Measurements from ENCODE around the gene UBL4A. TPM values are rescaled to one million over a fixed set of nuclear protein-coding genes. Genes with fewer than 3 reads are reported as not detected.
A peak's percentile ranks its signal among the peaks of the same experiment; 100 is the strongest.

Gene UBL4A
- total and polyA plus RNA-seq, 2 donors from 2014 or later, result 26.1 to 35.2 TPM

- no peak for DNase-seq
- Histone ChIP-seq H3K27me3 (ENCODE audit: control insufficient read depth, insufficient read depth, low read length) (no peaks in the 10 kb centered on the region), H3K9me3 (ENCODE audit: control insufficient read depth in 2 of 3, insufficient read depth in 1 of 3, low read length in 3 of 3) (no peaks in the 10 kb centered on the region), H3K4me3 (ENCODE audit: low read length in 3 of 3) (no peak overlapping the region), H3K36me3 (ENCODE audit: control insufficient read depth in 2 of 3, insufficient read depth in 3 of 3, low read length in 3 of 3) (peaks cover 0 to 7% (median 3%) of the 10 kb centered on the region in 3 donors), H3K4me1 (ENCODE audit: control insufficient read depth in 2 of 3, insufficient read depth in 2 of 3, low read depth in 1 of 3, low read length in 3 of 3) (peaks cover 0 to 20% (median 3%) of the 10 kb centered on the region in 3 donors), H3K9ac (ENCODE audit: low read length in 3 of 3) (no peak overlapping the region), H3K27ac (ENCODE audit: low read depth in 2 of 2, low read length in 2 of 2) (no peak overlapping the region)
- TF ChIP-seq CTCF (IDR thresholded peaks at IDR 0.05; ENCODE audit: borderline replicate concordance, extremely low read depth, insufficient read depth), result no peak
- intact Hi-C loops (cut with DNase I), result no loop called here
- FAIRE-seq, result no peak
Observed at GRCh38 chrX:154441564-154441963, 44.9 kb downstream of the UBL4A start.

DNA sequence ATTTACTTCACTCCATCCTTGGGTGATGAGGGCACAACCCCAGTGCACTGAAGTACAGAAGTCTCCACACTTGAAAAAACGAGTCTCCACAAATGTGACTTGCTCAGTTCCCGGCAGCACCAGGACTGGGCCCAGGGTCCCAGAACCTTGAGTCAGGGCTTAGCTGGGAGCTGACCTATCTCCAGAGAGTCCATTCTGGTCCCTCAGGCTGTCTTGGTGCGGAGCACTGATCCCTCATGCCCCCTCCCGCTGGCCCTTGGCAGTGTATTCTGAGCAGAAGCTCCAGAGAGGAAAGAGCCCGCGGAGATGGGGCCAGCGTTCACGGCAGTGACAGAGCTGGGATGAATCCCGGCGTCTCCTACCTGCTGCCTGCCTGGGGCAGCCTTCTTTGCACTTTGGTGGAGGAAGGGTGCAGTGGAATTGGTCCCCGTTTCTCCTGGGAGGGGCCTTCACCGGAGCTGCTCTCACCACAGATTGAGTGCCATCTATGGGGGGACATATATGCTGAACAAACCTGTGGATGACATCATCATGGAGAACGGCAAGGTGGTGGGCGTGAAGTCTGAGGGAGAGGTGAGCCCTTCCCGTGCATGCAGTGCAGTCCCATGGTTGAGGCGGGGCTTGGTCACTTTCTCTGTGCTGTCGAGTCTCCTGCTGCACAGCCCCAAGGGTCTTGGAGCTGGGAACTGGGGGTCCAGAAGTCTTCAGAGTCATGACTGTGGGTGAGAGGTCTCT, 45.6 kb downstream of the UBL4A start:
- no peak for TF ChIP-seq CTCF (IDR thresholded peaks at IDR 0.05; ENCODE audit: borderline replicate concordance, extremely low read depth, insufficient read depth)
- DNase-seq (peak in 1 of 5 donors; percentile 70), FAIRE-seq (no peak)
- no peaks in the 10 kb centered on the region for H3K9me3 ChIP-seq (ENCODE audit: control insufficient read depth in 2 of 3, insufficient read depth in 1 of 3, low read length in 3 of 3)
- H3K27me3 ChIP-seq (ENCODE audit: control insufficient read depth, insufficient read depth, low read length), result no peaks in the 10 kb centered on the region
- H3K9ac ChIP-seq (ENCODE audit: low read length in 3 of 3), result no peak overlapping the region
- no peak overlapping the region for H3K4me3 ChIP-seq (ENCODE audit: low read length in 3 of 3)
- H3K27ac ChIP-seq (ENCODE audit: low read depth in 2 of 2, low read length in 2 of 2), result no peak overlapping the region
- H3K36me3 ChIP-seq (ENCODE audit: control insufficient read depth in 2 of 3, insufficient read depth in 3 of 3, low read length in 3 of 3), result peaks cover 0 to 7% (median 3%) of the 10 kb centered on the region in 3 donors
- H3K4me1 ChIP-seq (ENCODE audit: control insufficient read depth in 2 of 3, insufficient read depth in 2 of 3, low read depth in 1 of 3, low read length in 3 of 3), result peaks cover 0 to 20% (median 3%) of the 10 kb centered on the region in 3 donors
- intact Hi-C loops (cut with DNase I), result no loop called here

- H3K4me3 ChIP-seq (ENCODE audit: low read length in 3 of 3), result no peak overlapping the region
- FAIRE-seq (no peak), DNase-seq (no peak)
- peaks cover 0 to 7% (median 4%) of the 10 kb centered on the region in 3 donors for H3K36me3 ChIP-seq (ENCODE audit: control insufficient read depth in 2 of 3, insufficient read depth in 3 of 3, low read length in 3 of 3)
- no peaks in the 10 kb centered on the region for H3K27me3 ChIP-seq (ENCODE audit: control insufficient read depth, insufficient read depth, low read length)
- peaks cover 0 to 16% (median 3%) of the 10 kb centered on the region in 3 donors for H3K4me1 ChIP-seq (ENCODE audit: control insufficient read depth in 2 of 3, insufficient read depth in 2 of 3, low read depth in 1 of 3, low read length in 3 of 3)
- no peaks in the 10 kb centered on the region for H3K9me3 ChIP-seq (ENCODE audit: control insufficient read depth in 2 of 3, insufficient read depth in 1 of 3, low read length in 3 of 3)
- no peak overlapping the region for H3K27ac ChIP-seq (ENCODE audit: low read depth in 2 of 2, low read length in 2 of 2)
- H3K9ac ChIP-seq (ENCODE audit: low read length in 3 of 3), result no peak overlapping the region
- intact Hi-C loops (cut with DNase I), result no loop called here
- TF ChIP-seq CTCF (IDR thresholded peaks at IDR 0.05; ENCODE audit: borderline replicate concordance, extremely low read depth, insufficient read depth), result no peak
Observed at GRCh38 chrX:154439841-154440240, 46.6 kb downstream of the UBL4A start.
